Activated CD4-positive, CD25-positive, alpha-beta regulatory T cell (primary cell): ENCODE measurements around the gene TNFAIP8L1.
"Not testable (repeated sequence)": the region's sequence is repeated elsewhere in the genome, so short reads cannot be mapped to it uniquely, and the experiment has no call there.

Source experiments
- DNase-seq, 4 experiments: peaks; one replicate each; lab custom pipeline; 2025; lab: John Stamatoyannopoulos, UW

Gene TNFAIP8L1

GRCh38 chr19:4638828-4639530 lies at the start of gene TNFAIP8L1:
Gene TNFAIP8L1 (plus strand): TSS chr19:4639516. CDS start chr19:4651870, 12,354 bp downstream.
- DNase-seq, result peak; percentile 99 to 100 (median 99)

DNA sequence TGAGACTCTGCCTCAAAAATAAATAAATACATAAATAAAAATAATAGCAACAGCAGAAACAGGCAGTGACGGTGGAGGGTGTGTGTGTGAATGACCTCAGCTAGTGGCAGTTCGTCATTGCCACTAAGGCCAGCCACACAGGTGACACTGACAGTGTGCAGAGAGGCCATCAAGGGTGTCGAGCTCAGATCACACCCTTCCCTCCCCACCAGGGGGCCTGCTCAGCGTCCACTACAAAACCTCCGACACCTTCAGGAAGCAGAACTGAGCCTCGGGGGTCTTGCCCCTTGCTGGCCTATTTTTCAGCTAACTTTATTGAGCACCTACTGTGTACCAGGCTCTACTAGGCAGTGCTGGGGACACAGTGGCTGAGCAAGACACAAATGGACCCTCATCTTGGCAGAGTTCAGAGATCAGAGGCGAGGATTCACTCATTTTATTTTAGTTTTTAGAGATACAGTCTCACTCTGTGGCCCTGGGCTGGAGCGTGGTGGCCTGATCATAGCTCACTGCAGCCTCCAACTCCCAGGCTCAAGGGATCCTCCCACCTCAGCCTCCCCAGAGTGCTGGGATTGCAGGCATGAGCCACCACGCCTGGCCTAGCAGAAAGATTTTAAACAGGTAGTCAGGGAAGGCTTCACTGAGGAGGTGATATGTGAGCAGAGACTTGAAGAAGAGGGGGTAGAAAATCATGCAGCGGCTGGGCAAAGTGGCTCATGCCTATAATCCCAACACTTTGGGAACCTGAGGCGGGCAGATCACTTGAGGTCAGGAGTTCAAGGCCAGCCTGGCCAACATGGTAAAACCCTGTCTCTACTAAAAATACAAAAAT lies 49.5 kb upstream of the TNFAIP8L1 start:
- no peak for DNase-seq

DNA sequence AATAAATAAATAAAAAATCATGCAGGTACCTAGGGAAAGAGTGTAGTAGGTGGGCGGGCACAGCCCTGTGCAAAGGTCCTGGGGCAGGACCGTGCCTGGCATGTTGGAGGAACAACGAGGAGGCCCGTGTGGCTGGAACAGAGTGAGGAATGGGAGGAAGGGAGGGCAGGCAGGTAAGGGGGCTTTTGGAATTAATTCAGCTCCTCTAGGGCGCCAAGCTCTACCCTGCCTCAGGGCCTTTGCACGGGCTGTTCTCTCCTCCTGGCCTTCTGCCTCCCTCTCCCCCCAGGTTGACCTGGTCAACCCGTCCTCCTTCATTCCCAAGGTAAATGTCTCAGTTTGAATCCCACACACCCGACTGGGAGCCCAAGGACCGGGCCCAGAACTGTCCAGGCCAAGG lies 48.8 kb upstream of the TNFAIP8L1 start:
- DNase-seq, result no peak

DNA sequence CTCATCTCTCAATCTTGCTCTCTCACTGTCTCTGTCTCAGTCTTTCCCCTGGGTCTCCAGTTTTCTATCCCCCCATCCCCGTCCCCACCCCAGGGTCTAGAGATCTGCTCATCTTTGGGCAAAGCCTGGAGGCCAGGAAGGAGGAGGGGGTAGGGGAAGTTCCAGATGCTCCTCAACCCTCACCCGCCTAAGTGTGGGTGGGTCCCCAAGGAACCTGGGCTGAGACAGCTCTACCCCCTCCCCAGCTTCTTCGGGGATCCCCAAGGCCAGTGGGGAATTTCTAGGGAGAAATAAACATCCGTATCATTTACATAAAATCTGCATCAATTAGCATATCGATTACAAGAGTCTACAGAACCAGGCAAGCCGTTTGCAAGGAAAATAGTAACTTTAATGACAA lies 48.0 kb upstream of the TNFAIP8L1 start:
- DNase-seq, result no peak

- DNase-seq, result no peak
Measured at GRCh38 chr19:4592445-4592844, 46.9 kb upstream of the TNFAIP8L1 start.

DNA sequence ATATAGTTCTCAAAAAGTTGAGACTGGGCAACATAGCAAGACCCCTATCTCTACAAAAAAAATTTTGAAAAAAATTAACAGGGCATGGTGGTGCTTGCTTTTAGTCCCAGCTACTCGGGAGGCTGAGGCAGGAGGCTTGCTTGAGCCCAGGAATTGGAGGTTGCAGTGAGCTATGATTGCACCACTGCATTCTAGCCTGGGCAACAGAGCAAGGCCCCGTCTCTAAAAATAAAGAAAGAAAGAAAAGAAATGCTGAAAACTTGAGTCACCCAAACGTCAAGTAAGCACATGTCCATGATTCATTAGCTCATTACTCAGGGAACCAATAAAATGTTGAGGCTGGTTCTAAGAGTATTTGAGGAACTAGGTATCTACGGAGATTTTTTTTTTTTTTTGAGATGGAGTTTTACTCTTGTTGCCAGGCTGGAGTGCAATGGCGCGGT lies 45.9 kb upstream of the TNFAIP8L1 start:
- DNase-seq, result no peak

DNA sequence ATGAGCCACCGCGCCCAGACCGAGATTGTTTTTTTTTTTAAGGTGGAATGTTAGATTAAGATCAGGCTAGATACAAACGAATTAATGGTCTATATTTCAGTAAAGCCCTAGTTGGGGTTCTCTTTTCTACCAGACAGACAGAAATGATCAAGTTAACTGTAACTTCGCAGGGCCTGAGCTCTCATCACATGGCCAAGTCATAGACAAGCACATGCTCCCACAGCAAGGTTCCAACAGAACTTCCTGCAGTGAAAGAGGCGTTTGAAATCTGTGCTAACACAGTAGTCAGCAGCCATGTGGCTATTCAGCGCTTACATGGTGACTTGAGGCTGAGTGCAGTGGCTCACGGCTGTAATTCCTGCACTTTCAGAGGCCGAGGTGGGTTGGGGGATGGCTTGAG lies 45.1 kb upstream of the TNFAIP8L1 start:
- no peak for DNase-seq

- not testable (repeated sequence) for DNase-seq
Measured at GRCh38 chr19:4595158-4595557, 44.2 kb upstream of the TNFAIP8L1 start.

GRCh38 chr19:4596033-4596904 lies 43.0 kb upstream of the TNFAIP8L1 start:
- DNase-seq, result no peak

DNA sequence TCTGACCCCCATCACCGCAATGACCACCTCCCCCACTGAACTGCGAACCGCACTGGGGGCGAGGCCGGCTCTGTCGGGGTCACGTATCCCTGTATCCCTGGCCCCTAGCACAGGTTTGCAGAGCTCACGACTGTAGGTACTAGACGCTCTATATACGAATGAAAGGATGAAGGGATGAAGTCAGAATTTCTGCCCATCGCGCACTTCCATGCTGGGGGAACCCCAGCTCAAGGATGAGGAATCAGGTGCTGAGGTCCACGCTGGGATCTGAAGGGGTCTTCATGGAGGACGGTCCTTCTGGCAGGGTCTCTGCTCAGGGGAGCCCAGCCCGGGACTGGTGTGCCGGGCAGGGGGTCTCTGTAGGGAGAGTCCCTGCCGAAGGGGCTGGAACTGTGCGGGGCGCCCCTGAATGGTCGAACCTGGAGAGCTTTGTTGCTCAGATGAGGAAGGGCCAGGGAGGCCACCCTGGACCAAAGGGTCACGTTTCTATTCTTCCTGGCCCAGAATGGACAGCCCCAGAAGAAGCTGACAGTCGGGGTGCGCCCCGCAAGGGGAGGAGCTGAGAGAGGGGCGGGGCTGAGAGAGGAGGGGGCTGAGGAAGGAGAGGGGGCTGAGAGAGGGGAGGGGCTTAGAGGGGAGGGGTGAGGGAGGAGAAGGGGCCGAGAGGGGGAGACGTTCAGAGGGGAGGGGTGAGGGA lies 41.9 kb upstream of the TNFAIP8L1 start:
- no peak for DNase-seq

DNA sequence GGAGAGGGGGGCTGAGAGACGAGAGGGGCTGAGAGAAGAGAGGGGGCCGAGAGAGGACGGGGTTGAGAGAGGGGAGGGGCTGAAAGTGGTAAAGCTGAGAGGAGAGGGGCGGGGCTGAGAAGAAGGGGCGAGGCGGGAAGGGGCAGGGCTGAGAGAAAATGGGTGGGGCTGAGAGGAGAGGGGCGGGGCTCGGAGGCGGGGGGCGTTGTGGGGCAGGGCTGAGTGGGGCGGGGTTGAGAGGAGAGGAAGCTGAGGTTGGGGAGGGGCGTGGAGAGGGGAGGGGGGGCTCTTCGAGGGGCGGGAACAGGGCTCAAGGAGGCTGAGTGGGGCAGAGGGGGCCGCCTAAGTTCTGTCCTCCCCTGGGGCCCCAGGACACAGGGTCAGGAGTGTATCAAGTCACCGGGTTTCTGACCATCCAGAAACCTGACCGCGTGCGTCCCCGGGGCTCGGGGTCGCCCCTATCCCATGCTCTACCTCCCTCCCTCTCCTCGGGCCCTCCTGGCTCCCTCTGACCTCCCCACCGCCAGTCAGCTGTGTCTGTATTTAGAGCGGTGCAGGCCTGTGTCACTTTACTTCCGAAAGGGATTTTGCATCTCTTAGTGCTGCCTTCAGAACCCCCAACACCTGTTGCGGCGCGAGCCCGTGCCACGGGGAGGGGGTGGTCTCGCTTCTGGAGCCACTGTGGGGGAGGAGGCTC lies 41.2 kb upstream of the TNFAIP8L1 start:
- no peak for DNase-seq

DNA sequence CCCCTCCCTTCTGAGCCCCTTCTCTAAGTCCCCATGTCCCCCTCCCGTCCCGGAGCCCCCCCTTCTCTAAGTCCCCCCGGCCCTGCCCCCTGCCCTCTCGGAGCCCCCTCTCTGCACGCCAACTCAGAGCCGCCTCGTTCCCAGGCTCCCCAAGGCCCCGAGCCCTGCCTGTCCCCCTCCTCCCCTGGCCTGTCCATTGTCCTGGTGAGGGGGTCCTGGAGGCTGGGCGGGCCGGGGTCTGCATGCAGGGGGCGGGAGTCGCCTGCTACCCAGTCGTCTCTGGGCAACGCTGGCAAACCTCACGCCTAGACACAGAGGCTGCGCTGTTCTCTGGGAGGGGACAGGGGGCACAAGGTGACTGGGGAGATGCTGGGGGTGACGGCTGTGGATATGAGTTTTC lies 40.6 kb upstream of the TNFAIP8L1 start:
- no peak for DNase-seq

DNA sequence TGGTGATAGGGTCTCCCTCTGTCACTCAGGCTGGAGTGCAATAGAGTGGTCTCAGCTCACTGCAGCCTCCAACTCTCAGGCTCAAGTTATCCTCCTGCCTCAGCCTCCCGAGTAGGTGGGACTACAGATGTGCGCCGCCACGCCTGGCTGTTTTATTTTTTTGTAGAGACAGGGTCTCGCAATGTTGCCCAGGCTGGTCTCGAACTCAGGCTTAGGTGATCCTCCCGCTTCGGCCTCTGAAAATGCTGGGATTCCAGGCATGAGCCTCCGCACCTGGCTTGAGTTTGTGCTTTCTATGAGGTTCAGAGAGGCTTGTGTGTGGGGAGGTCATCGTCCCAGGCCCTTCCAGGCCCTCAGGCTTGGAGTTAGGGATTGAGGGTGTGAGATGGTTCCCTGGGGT lies 39.2 kb upstream of the TNFAIP8L1 start:
- DNase-seq, result no peak

GRCh38 chr19:4600893-4601292 lies 38.4 kb upstream of the TNFAIP8L1 start:
- DNase-seq, result no peak

DNA sequence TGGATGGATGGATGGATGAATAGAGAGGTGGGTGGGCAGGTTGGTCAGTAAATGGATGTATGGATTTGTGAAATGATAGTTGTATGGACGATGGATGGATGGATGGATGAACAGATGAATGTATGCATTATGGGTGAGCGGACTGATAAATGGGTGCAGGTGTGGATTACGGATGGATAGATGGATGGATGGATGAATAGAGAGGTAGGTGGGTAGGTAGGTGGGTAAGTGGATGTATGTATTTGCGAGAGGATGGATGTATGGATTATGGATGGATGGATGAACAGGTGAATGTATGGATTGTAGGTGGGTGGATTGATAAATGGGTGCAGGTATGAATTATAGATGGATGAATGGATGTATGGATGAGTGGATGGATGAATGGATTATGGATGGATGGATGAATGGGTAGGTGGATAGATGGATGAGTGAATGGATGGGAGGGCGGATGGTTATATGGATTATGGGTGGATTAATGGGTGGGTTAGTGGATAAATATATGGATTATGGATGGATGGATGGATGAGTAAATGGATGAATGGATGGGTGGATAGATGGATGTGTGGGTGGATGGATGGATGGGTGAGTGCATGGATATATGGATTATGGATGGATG lies 37.0 kb upstream of the TNFAIP8L1 start:
- DNase-seq, result no peak

- no peak for DNase-seq
Measured at GRCh38 chr19:4602915-4603314, 36.4 kb upstream of the TNFAIP8L1 start.

- DNase-seq, result no peak
Measured at GRCh38 chr19:4604912-4605311, 34.4 kb upstream of the TNFAIP8L1 start.

- DNase-seq, result no peak
Measured at GRCh38 chr19:4606181-4606580, 33.1 kb upstream of the TNFAIP8L1 start.

GRCh38 chr19:4606921-4607678 lies 32.2 kb upstream of the TNFAIP8L1 start:
- no peak for DNase-seq
